GM19324 (cell line): Measurements from ENCODE around the gene NPAS2.

Experiments used
- ATAC-seq: cut with Tn5 transposase; IDR thresholded peaks from one replicate; pipeline ENCODE4 v1.9.1; 2021; ENCODE audit warnings: mild to moderate bottlenecking, moderate library complexity; ENCODE audit not compliant: unreplicated experiment, low FRiP score

NPAS2 gene

GRCh38 chr2:100819370-100820272, at the start of gene NPAS2:
Gene NPAS2 (plus strand): TSS chr2:100820139. CDS start chr2:100904755, 84,616 bp downstream.
- ATAC-seq, result no peak

- ATAC-seq, result no peak
These were observed 48.8 kb upstream of the NPAS2 start for GRCh38 chr2:100771125-100771524.

- no peak for ATAC-seq
These were observed 46.4 kb upstream of the NPAS2 start for GRCh38 chr2:100773538-100773937.

- ATAC-seq, result no peak
These were observed 43.5 kb upstream of the NPAS2 start for GRCh38 chr2:100776445-100776844.

GRCh38 chr2:100778637-100779450, 41.1 kb upstream of the NPAS2 start:
- ATAC-seq, result no peak

GRCh38 chr2:100779908-100780202, 40.1 kb upstream of the NPAS2 start:
- ATAC-seq, result no peak

GRCh38 chr2:100780203-100781008, 39.5 kb upstream of the NPAS2 start:
- no peak for ATAC-seq

GRCh38 chr2:100781009-100781325, 39.0 kb upstream of the NPAS2 start:
- ATAC-seq, result no peak

- ATAC-seq, result no peak
These were observed 38.2 kb upstream of the NPAS2 start for GRCh38 chr2:100781523-100782379.

GRCh38 chr2:100782380-100782878, 37.5 kb upstream of the NPAS2 start:
- no peak for ATAC-seq

- ATAC-seq, result no peak
These were observed 36.0 kb upstream of the NPAS2 start for GRCh38 chr2:100783987-100784386.

- ATAC-seq, result no peak
These were observed 35.3 kb upstream of the NPAS2 start for GRCh38 chr2:100784681-100785080.

- no peak for ATAC-seq
These were observed 34.2 kb upstream of the NPAS2 start for GRCh38 chr2:100785626-100786296.

- ATAC-seq, result no peak
These were observed 33.7 kb upstream of the NPAS2 start for GRCh38 chr2:100786297-100786658.

GRCh38 chr2:100786985-100787384, 33.0 kb upstream of the NPAS2 start:
- ATAC-seq, result no peak

GRCh38 chr2:100789361-100789760, 30.6 kb upstream of the NPAS2 start:
- no peak for ATAC-seq

GRCh38 chr2:100791294-100791935, 28.5 kb upstream of the NPAS2 start:
- ATAC-seq, result no peak

- ATAC-seq, result no peak
These were observed 28.0 kb upstream of the NPAS2 start for GRCh38 chr2:100791936-100792308.

- ATAC-seq, result no peak
These were observed 26.7 kb upstream of the NPAS2 start for GRCh38 chr2:100793220-100793619.
